GM19438 (cell line): ENCODE data around the gene FAT1.

Source experiments
- ATAC-seq: cut with Tn5 transposase; IDR thresholded peaks from one replicate; pipeline ENCODE4 v1.9.1; 2021; ENCODE audit warnings: low read depth; ENCODE audit not compliant: unreplicated experiment

Gene FAT1

DNA sequence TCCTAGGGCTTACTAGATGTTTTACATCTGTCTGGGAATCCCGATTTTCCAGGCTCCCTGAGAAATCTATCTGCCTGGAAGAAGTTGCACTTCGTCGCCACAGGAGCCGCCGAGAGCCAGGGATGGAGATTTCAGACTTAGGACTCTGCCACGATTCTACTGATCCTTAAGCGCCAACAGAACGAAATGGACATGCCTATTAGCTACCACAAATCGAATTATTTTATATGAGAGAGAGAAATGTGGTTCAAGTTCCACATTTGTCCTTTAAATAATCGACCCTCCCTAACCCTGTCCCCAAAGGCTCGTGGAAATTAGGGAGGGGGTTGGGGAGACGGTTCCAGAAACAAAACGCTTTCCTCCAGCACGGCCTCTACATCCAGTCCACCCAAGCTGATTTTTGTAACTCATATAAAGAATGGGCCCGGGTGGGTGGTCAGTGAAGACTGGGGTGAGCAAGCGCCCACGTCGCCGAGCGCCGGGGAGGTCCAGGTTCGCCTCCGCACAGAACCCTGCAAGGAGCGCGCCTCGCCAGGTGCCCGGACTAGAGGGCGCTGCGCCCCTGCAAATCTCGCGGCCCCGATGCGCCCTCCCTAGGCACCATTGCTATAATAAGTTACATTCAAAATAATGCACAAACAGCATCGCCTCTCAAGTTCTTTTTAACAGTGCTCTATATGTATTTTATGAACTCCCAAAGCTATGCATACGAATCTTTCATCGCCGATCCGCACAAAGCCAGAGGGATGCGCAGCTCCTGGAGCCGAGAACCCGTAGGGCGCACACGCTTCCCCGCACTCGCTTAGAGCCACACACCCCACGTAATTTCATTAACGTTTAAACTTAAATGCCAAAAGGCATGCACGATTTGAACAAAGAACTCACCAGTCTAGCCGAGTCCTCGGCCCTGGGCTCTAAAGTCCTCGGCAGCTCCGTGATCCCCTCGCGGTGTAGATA, 2.1 kb upstream of the FAT1 start:
- no peak for ATAC-seq

- no peak for ATAC-seq
Observed at GRCh38 chr4:186724864-186725468, 1.3 kb upstream of the FAT1 start.

DNA sequence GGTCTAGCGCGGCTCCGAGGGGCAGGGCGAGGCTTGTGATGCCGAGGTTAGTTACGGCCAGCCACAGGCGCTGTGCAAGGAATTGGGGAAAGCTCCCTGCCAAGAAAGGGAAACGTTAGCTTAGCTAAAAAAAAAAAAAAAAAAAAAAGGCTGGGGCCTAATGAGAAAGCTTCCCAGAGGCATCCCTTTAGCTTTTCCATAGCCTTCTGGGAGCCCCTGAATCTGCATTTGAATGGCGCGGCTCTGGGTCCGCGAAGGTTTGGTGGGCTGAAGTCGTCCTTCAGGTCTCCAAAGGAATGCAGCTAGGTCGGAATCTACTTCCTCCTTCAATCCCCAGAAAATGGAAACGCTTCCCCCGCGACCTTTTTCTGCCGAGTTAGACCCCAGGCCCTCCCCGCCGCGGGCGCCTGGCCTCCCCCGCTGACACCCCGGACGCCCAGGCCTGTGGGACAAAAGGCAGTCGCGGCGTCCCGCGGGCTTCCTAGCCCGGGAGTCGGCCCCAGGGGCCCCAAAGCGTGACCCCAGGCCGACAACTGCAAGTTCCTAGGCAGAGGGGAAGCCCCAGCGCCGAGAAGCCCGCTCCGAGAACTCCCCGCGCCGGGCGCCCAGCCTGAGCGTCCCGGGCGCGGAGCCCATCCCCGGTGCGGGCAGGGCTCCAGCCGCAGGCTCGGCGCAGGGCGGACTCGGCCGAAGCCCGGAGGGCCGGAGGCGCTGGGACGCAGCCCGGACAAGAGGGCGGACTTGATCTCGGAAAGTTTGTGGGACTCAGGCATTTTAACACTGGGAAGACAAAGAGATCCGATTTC, 605 bp upstream of the FAT1 start:
- no peak for ATAC-seq

DNA sequence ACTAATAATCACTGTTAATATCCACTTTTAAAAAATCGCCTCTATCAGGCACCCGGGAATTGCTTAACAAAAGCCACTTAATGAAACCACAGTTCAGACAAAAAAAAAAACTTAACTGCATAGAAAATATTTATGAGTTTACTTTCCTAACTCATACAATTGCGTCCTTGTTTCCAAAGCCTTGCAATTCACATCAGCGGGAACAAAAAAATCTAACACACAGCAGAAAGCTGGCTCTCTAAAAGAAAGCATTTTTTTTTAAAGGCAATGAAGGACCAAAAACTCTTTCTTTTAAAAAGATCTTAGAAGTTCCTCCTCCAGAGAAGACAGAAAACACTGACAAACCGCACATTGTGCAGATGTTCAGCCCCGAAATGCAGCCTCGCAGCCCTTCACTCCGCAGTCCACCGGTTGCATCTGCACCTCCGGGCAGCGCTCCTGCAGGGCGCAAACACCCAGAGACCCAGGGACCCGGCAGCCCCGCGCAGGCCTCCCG, 812 bp downstream of the FAT1 start:
- ATAC-seq = no peak

GRCh38 chr4:186719925-186720694, 3.5 kb downstream of the FAT1 start:
- ATAC-seq = no peak

DNA sequence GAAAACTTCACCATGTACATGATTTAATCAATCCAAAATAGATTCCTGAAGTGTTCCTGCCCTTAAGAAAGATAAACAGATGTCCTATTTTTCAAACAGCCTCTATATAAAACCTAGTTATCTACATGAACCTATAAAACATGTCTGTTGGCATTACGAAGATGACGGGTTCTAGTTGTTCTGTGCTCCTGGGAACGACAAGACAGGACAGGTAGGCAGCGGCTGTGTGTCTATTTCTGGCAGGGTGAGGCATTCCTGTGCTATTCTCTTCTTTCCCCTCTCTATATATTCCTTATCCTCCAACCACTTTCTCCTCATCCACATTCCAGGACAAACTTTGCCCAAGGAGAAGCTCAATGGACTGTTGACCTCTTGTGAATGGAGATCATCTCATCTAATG, 6.1 kb downstream of the FAT1 start:
- ATAC-seq = no peak

DNA sequence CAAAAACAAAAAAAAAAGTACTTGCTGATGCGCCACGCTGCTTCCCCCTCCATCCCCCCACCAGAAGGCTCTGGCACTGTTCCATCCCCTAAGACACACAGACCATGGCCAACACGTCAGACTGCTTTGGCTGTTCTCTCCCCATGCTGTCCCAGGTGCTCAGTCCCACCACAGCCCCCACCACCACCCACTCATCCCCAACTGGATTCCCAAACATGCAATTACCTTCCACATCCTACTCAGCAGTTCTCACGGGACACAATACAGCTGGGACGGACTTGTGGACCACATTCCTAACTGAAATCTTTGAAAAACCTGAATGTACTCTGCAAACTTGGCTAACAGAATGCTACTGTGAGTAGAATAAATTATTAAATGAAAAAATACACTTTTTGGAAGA, 8.6 kb downstream of the FAT1 start:
- ATAC-seq = no peak

DNA sequence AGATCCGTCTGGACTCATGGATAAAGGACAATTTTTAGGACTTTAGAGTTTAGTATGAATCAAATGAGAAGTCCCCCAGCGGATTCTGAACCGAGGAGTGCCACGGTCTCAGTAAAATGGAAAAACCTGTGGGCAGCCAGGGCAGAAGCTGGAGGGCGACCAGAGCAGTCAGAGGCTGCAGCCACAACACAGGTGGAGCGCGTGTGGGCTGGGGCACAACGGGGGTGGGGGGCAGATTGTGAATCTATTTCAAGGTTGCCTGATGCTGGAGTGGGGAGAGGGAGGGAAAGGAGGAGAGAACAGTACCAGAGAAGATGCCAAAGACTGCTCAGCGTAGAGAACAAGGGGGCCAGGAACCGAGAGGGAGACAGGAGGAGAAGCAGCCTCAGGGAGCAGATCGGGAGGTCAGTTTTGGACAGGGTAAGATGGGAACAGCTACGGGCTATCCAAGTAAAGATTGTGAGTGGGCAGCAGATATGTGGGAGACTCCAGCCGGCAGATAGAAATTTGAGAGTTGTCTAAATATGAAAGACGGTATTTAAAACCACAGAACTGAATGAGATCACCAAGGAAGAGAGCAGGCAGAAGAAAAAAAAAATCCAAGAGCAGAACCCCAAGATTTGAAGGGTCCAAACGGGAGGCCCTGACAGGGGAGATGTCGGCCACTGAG, 9.5 kb downstream of the FAT1 start:
- ATAC-seq = no peak

- no peak for ATAC-seq
Observed at GRCh38 chr4:186712690-186713089, 11.0 kb downstream of the FAT1 start.

GRCh38 chr4:186710521-186711119, 13.0 kb downstream of the FAT1 start:
- no peak for ATAC-seq

DNA sequence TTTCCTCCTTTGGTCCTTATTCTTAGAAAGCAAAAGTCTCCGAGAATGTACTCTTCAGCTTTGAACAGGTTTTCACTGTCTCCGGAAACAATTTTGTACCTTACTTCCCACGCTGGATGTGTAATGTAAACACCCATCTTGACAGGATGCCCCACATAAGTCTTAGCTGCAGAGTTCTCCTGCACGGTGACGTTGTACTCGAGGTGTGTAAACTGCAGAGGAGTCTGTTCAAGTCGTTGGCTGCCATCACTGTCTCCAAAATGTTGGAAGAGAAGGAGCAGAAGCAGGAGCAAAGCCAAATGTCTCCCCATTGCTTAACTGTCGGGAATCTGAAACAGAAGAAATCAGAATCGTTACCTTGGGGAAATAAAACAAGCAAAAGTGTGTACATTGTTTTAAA, 14.1 kb downstream of the FAT1 start:
- no peak for ATAC-seq

DNA sequence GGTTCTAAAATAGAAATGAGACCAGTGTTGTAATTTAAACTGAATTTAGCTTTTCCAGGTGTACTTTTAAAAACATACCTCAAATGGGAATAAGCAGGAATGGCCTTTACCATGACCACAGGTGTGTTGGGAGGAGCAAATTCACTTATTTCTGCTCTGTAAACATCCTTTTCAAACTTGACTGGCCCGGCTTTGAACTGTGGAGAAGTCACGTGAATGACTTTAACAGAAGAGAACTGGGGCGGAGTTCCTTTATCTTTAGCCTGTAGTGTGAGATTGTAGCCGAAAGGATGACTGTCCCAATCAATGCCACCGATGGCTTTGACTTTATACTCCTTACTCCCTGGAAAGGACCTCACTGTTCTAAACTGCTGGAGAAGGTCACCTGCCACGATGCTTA, 15.1 kb downstream of the FAT1 start:
- ATAC-seq = no peak

DNA sequence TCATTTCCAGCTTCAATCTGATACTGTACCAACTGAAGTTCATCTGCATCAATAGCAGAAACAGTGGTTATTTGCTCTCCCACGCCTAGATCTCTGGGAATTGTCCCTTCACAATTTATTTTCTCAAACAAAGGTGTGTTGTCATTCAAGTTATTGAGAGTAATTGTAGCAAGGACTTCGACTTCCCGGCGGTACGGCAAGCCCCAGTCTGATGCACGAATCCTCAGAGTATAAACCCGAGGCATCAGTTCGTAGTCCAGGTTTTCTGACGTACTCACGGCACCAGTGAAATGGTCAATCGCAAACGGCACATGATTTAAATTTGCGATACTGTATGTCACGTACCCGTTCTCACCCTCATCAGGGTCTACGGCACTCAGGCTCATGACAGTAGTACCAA, 15.7 kb downstream of the FAT1 start:
- no peak for ATAC-seq

GRCh38 chr4:186707574-186707973, 16.1 kb downstream of the FAT1 start:
- no peak for ATAC-seq

DNA sequence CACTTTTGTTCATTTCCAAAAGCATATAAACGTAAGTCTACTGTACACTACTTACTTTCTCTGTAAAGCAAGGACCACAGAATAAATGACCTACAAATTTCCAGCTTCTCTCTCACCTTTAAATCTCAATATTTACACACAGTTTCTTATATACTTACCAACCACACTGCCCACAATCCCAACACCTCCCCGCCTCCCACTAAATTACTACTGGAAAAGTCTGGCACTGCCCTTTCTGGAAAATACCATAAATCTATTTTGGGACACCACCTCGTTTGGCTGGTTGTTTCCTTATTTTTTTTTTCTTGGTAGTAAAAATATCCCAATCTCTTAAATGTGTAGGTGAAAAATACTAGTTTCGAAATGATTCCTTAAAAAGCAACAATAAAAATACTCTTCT, 19.6 kb downstream of the FAT1 start:
- no peak for ATAC-seq

GRCh38 chr4:186703510-186703909, 20.1 kb downstream of the FAT1 start:
- no peak for ATAC-seq

DNA sequence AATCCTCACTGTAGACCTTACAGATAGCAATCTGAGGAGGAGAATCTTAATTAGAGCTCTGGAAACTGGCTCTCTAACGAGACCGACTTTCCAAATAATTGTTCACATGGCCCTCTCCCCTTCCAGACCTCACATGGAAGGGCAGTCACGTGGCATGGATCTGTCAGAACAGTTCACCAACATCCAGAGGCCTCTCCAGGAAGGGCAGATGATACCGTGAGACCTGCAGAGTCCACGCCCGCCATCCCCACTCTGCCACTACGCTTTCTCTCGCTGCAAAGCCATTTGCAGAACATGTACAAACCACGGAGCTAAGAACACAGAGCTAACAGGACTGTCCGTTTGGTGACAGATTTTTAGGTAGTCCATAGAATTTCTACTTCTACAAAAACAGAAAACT, 20.7 kb downstream of the FAT1 start:
- no peak for ATAC-seq

- no peak for ATAC-seq
Observed at GRCh38 chr4:186702297-186702696, 21.4 kb downstream of the FAT1 start.

DNA sequence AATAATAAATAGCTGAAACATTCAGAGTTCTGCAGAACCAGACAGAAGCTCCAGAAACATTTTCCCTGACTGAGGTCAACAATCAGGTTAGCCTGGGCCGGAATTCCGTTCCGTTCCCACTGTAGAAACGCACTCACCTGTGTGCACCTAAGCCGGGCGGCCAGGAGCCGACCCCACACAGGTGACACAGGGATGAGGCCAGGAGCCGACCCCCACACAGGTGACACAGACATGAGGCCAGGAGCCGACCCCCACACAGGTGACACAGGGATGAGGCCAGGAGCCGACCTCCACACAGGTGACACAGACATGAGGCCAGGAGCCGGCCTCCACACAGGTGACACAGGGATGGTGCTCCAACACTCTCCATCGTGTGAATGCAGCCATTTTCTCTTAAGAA, 21.9 kb downstream of the FAT1 start:
- ATAC-seq = no peak
